ENCODE results near the gene SRP54.

DNA sequence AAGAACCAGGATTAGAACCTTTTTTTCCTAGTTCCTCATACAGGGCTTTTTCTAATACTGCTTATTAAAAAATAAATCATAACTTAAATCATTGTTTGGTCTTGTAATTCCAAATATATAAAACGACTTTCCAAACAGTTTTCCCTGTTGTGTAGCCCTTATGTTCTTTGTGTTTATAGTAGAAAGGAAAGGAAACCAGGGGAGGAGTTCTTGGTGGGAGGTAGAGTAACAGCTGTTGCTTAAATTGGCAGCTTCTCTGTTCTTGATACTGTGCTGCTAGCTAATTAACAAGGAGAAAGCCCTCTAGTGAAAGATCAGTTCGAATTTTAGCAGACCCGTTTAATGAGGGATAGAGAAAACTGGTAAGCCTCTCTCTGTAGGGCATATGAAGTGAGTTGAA lies 15.0 kb downstream of the SRP54 start:
- TF ChIP-seq POLR2AphosphoS5 (IDR thresholded peaks at IDR 0.05) (no peak), POLR2A (IDR thresholded peaks at IDR 0.05) (no peak), EP300 (IDR thresholded peaks at IDR 0.05) (no peak)
- TF ChIP-seq, protein P1, sequence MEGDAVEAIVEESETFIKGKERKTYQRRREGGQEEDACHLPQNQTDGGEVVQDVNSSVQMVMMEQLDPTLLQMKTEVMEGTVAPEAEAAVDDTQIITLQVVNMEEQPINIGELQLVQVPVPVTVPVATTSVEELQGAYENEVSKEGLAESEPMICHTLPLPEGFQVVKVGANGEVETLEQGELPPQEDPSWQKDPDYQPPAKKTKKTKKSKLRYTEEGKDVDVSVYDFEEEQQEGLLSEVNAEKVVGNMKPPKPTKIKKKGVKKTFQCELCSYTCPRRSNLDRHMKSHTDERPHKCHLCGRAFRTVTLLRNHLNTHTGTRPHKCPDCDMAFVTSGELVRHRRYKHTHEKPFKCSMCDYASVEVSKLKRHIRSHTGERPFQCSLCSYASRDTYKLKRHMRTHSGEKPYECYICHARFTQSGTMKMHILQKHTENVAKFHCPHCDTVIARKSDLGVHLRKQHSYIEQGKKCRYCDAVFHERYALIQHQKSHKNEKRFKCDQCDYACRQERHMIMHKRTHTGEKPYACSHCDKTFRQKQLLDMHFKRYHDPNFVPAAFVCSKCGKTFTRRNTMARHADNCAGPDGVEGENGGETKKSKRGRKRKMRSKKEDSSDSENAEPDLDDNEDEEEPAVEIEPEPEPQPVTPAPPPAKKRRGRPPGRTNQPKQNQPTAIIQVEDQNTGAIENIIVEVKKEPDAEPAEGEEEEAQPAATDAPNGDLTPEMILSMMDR (IDR thresholded peaks at IDR 0.05), result no peak

Measured in gastroesophageal sphincter (tissue), 3 donors.